B cell (primary cell): ENCODE measurements around the gene KLK14.

Source experiments
- EZH2 ChIP-seq: IDR thresholded peaks from 2 replicates; pipeline ENCODE4 v1.6.1; 2012; ENCODE audit warnings: borderline replicate concordance, low read depth, mild to moderate bottlenecking, moderate library complexity, low read length; ENCODE audit not compliant: insufficient read depth, poor library complexity, severe bottlenecking
- TF ChIP-seq, protein P1 (sequence below): fragments of 200-600 bp; IDR thresholded peaks from one replicate; pipeline ENCODE4 v1.8.0; 2022; ENCODE audit warnings: antibody characterized with exemption, mild to moderate bottlenecking

DNA sequence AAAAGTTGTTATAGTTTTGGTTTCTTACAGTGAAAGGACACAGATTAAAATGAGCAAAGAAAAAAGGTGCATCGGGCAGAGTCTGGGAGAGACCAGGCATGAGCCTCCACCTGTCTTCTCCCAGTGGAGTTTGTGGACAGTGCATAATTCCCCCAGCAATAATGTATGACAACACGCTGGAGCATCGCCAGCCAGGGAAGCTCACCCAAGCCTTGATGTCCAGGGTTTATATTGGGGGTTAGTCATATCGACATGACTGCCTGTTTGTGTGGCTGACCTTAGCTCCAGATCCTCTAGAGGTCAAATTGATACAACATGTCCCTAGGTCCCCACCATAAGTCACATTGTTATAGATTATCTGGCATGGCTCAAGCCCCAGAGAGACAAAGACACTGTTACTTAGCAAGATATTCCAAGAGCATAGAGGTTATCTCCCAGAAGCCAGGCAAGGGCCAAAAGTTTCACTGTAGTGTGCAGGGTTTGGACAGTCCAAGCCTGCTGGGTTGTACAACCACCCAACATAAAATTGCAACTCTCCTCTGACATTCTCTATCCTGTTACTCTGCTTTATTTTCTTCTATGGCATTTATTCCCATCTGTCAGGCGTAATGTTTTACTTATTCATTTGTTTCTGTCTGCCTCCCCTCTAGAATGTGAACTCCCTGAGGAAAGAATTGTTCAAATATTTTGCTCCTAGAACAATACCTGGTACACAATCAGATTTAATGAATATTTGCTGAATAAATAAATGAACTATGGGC lies 12.2 kb downstream of the KLK14 start:
- TF ChIP-seq, protein P1, sequence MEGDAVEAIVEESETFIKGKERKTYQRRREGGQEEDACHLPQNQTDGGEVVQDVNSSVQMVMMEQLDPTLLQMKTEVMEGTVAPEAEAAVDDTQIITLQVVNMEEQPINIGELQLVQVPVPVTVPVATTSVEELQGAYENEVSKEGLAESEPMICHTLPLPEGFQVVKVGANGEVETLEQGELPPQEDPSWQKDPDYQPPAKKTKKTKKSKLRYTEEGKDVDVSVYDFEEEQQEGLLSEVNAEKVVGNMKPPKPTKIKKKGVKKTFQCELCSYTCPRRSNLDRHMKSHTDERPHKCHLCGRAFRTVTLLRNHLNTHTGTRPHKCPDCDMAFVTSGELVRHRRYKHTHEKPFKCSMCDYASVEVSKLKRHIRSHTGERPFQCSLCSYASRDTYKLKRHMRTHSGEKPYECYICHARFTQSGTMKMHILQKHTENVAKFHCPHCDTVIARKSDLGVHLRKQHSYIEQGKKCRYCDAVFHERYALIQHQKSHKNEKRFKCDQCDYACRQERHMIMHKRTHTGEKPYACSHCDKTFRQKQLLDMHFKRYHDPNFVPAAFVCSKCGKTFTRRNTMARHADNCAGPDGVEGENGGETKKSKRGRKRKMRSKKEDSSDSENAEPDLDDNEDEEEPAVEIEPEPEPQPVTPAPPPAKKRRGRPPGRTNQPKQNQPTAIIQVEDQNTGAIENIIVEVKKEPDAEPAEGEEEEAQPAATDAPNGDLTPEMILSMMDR, result no peak
- no peak for TF ChIP-seq EZH2
